COR-L47 (cell line): ENCODE measurements around the gene NMT1.

Experiments
- DNase-seq: peaks from one replicate; lab custom pipeline; 2025; lab: John Stamatoyannopoulos, UW

NMT1 gene

DNA sequence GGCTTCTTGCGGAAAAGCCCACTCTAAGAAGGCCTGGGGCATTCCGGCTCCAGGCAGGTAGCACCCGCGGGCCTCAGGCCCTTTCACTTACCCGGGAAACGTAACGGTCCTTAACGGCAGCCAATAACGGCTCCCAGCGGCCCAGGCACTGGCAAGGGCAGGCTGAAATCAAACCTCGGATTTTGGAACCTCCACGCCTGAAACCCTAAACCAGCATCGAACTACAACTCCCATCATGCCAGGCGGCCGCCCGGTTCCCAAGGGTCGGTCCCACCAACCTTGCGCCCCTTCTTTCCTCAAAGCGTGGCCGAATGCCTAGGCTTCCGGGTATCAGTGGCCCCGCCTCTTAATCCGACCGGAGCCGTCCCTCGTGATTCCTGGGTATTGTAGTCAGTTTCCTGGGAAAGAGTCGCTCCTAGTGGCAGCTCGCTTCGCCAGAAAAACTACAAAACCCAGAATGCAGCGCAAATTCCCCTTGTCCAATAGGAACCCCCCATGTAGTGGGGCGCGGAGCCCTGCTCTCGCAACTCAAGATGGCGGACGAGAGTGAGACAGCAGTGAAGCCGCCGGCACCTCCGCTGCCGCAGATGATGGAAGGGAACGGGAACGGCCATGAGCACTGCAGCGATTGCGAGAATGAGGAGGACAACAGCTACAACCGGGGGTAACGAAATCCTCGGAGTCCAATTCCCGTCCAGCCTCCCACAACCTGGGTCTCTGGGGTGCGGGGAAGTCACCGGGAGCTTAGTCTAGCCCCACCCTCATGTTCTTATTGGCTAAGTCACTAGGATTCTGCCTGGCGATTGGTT lies at the start of gene NMT1:
Gene NMT1 (plus strand): TSS at position 521 of the 809 bp plus-strand sequence. CDS start 13 bp downstream, at position 534.
- peak; percentile 99 for DNase-seq

DNA sequence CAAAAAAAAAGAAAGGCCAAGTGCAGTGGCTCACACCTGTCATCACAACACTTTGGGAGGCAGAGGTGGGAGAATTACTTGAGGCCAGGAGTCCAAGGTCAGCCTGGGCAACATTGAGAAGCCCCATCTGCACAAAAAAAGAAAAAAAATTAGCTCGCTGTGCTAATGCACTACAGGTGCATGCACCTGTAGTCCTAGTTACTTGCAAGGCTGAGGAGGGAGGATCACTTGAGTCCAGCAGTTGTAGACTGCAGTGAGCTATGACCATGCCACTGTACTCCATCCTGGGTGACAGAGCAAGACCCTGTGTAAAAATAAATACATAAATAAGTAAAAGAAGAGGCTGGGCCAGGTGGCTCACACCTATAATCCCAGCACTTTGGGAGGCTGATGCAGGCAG lies 49.4 kb upstream of the NMT1 start:
- DNase-seq: no peak

DNA sequence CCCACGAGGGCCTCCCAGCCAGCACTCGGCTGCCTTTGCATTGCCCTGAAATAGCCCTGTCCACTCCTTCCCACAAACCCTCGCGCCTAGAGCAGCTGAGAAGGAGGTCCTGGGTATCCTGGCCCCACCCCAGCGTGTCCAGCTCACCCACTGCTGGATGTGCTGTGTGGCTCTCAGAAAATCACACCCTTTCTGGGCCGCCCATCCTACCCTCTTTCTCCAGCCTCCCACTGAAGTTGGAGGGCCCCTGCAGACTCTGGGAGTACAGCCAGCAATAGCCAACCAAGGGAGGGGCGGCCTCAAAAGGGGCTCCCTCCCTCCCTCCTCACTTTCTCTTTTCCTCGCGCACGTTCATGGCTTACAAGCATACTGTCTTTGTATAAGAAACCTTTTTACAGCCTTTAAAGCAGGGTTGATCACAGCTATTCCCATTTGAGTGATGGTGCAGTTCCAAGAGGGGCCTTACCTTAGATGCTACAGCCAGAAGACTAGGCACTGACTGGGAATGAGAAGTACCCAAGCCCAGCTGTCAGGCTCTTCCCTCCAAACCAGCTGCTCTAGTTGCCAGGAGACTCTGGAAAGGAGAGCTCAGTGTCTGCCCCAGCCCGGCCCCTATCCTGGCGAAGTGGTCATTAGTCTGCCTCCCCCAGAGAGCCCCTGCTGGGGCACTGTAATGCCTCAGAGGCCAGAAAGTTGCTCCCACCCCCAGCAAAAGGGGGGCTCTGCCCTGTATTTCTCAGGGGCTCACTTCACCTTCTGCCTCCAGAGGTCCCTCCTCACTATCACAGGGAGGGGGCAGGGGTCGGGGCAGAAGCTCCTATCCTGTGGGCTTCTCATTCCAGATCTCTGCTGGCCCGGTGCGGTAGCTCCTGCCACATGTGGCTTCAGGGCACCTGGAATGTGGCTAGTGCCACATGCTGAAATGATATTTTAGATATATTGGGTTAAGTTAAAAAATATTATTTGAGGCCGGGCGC lies 47.8 kb upstream of the NMT1 start:
- DNase-seq: peak; percentile 73

- DNase-seq: no peak
Measured at GRCh38 chr17:45016237-45016636, 44.9 kb upstream of the NMT1 start.

- DNase-seq: no peak
Measured at GRCh38 chr17:45016823-45017222, 44.3 kb upstream of the NMT1 start.

DNA sequence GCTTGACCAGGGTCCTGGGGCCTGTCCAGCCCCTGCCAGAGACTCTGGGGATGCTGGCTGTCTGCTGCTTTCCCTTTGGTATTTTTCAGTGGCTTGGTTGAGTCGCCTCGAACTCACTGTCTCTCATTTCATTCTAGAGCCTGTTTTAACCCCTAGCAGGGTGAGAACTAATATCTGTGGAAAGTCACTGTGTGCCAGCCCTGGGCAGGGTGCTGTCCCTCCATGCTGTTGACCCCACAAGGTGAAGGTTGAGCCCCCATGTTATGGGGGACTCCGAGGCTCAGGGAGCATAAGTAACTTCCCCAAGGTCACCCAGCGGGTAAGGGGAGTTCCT lies 42.6 kb upstream of the NMT1 start:
- no peak for DNase-seq

GRCh38 chr17:45018848-45019711 lies 42.0 kb upstream of the NMT1 start:
- peak; percentile 52 for DNase-seq

DNA sequence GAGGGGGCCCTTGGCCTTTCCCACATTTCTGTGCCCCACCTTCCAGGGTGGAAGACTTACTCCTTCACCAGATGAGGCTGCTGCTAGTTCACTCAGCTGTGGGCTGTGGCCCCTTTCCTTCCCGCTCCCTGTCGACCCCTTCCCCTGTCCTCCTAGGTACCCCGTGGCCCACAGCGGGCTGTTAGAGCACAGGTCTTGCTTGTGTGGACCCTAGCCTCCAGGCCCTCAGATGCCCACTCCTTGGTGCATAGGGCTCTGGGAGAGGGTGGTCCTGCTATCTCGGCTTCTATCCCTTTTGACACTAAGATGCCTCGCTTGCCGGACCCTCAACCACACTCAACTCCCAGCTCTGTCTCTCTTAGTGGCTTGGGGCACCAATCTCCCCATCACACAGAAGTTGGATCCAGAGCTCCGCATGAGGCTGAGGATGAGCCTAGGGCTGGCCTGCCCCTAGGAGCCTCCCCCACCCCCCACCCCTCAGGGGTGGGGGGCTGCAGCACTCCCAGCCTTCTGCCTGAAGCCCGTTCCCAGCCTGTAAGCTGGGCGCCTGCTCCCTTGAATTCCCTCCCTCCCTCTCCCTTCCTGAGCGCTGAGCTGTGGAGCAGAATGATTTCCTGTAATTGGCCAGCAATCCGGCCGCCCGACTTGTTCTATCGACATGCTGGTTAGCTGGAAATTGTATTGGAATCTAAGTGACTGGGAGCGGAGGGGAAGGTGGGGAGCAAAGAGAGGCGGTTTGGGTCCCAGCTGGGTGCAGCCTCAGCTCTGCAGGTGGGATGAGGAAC lies 40.6 kb upstream of the NMT1 start:
- DNase-seq: no peak

DNA sequence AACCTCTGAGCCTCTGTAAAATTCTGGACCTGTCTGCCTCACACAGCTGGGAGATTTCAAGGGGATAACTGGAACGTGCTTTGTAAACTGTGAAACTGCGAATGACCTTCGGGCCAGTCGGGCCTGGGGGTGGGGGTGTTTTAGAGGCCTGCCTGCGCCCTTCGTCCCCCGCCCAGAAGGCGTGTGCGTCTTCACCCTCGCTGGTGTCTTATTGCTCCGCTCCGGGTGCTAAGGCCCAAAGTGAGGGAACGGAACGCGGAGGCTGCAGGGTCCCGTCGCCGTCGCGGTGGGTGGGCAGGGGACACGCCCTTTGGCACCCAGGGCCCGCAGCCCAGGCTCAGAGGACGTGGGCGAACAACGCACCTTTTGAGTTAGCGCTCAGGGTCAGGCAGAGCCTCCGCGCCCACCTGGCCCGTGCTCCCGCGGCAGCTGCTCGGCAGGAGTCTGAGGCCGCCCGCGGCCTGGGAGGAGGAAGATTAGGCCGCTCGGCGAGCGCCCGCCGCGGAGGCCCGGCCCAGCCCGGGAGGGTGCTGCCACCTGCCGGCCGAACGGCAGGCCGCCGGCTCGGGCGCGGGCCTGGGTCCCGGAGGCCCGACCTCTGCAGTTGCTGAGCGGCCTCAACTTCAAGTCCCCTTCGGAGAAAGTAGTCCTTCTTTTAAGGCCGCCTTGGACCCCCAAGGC lies 39.4 kb upstream of the NMT1 start:
- DNase-seq: peak; percentile 54

DNA sequence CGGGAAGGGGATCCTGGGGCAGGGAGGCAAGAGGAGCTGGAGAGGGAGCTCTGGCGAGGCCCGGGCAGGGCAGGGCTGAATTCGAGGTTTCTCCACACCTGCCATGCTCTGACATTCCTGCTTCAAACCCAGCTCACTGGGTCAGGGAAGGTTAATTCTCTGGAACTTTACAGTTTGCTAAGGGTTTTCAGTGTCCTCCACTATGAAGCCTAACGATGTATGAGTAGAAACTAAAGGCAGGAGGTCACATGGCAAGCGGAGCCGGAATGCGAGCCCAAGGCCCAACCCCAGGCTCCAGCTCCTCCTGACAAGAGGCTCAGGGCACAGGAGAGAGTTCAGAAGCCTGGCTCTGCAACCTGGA lies 38.8 kb upstream of the NMT1 start:
- no peak for DNase-seq

DNA sequence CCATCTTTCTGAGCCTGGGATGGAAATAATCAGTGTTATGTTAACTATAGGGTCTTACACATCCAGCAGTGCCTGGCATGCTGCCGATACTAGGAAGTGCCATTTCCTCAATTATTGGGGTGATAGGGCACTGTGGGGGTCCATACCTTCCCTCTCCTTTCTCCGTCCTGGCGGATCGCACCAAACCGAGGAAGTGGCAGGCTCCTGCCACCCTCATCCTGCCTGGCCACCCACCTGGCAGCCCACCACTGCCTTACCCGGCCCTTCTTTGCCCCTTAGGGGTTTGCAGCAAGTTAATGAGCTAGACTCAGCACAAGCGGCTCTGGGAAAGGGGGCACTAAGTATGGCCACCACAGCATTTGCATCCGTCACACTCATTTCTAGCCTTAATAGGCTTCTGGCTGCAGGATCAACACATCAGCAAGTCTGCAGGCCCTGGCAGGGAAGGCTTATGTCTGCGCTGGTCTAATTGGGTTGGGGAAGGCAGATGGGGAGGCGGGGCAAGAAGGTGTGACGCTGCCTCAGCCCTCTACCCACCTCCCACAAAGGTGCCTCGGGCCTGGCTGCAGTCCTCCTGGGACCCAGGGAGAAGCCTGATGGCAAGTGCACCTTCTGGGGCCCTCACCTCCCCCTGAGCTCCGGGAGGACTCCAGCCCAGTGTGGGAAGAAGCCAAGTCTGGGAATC lies 38.3 kb upstream of the NMT1 start:
- no peak for DNase-seq

GRCh38 chr17:45029096-45029495 lies 32.0 kb upstream of the NMT1 start:
- DNase-seq: no peak

DNA sequence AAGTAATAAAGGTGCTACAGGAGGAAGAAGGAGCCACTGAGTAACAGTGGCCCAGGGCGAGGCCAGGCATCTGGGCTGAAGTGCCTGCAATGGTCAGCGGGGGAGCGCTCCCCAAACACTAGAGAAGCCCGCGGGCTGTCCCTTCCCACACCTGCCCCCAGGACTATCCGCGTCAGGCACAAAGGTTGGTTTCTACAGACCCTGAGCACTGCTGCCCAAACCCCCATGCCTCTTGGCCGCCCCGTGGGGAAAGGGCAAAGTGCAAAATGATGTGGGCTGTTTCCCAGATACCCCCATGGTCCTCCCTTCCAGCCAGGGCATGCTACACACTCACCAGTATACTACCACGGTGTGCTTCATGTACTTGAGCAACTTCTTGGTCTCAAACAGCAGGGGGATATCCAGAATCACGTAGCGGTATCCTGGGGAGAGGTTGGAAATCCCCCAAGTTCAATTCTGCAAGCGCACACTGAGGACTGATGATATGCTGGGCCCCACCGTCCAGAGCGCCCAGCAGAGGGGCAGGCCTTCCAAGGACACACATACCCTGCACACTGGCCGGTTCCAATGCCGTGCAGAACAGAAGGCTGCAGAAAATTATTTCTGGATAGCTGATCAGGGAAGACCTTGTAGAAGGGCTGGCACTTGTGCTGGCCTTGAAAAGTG lies 31.2 kb upstream of the NMT1 start:
- no peak for DNase-seq

DNA sequence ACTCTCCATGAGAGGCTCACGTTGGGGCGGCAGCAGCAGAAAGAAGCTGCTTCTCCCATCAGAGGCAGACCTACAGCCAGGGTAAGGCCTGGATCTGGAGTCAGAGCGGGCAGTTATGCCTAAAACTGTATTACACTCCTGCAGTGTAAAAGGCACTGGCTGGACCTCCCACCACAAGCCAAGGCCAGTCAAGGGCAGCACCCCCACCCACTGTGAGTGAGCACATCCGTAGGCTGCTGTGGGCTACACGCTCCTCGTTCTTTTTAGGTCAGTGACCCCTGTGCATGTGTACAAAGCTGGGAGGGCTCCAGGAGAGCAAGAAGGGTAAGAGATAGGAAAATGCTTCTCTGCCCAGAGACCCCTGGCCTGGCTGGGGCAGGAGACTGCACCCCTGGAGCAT lies 30.4 kb upstream of the NMT1 start:
- DNase-seq: no peak

DNA sequence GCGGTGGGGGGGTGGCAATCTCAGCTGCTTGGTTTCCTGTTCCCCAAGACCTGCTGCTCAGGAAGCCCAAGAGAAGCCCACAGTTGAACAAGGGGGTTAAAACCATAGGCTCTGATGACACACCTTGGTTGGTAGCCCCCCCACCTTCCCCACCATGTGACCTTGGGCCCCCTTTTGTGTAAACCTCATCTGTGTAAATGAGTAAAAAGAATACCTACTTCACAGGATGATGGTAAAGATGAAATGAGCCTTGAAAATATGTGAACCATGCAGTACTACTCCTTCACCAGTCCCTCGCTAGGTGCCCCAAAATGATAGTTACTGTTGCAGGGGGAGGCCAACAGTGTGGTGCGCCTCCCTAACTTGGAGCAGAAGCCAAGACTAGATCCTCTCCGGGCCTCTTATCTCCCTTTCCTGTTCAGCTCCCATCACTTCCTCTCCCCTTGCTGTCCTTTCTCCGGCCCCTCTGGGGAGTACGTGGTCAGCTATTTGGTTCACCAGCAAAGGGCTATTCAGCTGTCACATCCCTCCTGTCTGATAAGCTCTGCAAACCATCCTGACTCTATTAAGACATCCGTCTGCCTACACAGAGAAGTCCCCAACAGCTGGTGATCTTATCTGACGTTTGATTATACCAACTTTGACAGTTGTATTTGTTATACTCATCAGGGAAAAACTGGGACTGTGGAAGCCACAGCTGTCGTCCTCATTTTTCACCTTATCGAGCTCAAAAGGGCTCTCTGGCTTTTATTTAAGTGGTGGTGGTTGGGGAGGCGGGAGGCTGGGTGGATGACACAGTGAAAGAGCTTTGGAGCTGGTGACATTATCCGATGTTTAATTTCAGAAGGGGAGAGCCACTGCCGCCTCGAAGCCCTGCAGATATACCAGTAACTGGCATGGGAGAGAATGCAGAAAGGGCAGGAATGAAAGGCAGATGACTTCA lies 29.6 kb upstream of the NMT1 start:
- no peak for DNase-seq

- no peak for DNase-seq
Measured at GRCh38 chr17:45032174-45032541, 29.0 kb upstream of the NMT1 start.

DNA sequence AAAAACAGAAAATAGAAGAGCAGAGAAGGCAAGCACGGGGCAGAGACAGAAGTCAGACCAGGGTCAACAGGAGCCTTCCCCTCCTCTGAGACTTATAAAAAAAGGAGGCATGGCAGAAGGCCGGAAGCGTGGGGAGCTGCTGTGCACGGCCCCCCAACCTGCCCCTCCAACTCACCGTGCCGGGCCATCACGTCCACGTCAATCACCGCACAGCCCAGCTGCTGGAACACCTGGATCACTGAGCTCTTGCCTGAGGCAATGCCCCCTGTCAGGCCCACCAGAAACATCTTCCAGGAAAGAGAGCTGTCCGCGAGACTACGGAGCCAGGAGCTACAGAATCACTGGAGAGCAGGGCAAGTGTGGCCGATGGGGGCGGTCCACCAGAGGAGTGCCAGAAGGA lies 26.5 kb upstream of the NMT1 start:
- no peak for DNase-seq

GRCh38 chr17:45035848-45036247 lies 25.3 kb upstream of the NMT1 start:
- DNase-seq: no peak

- no peak for DNase-seq
Measured at GRCh38 chr17:45036691-45037090, 24.4 kb upstream of the NMT1 start.
